ENCODE data around the gene C2CD5.
"Not testable (repeated sequence)": the region's sequence is repeated elsewhere in the genome, so short reads cannot be mapped to it uniquely, and the experiment has no call there.

The C2CD5 gene

DNA sequence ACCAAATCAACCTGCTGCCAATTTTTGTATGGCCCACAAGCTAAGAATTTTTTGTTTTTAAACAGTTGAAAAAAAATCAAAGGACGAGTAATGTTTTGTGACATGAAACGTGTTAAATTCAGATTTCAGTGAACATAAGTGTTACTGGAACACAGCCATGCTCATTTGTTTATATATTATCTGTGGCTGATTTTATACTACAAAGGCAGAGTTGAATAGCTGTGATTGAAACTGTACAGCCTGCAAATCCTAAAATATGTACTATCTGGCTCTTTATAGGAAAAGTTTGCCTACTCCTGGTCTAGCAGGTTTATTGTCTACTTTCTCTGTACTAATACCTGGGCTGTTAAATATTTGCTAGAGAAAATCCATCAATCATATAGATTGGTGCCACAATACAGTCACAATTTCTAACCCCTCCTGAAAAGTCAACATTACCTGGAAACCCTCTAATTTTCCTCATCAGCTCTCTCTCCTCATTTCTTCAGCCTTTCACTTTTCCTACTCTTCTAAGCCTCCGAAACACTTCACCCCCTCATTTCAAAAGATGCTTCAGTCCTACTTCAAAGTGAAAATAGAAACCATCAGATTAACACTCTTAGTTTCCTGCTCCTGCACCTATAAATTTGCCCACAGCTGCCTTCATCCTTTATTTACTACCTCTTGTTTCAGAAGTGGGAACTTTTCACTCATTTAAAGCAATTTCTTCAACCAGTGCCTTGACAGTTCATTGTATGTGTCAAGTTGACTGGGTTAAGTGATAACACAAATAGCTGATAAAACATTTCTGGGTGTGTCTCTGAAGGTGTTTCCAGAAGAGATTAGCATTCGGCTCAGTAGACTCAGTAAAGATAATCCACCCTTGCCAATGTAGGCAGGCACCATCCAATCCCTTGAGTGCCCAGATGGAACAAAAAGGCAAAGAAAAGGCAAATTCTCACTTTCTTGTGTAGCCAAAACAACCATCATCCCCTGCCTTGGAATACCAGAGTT is 18.0 kb upstream of the C2CD5 start:
- Histone ChIP-seq H3K27ac (ENCODE audit: low read depth in 2 of 2, low read length in 2 of 2) (peak overlapping the region; percentile 49 to 54), H3K4me3 (ENCODE audit: low read length in 2 of 2) (no peak overlapping the region), H3K9ac (ENCODE audit: low read depth in 1 of 2, low read length in 2 of 2) (no peak overlapping the region), H3K27me3 (ENCODE audit: control insufficient read depth in 2 of 2, insufficient read depth in 2 of 2, low read length in 2 of 2) (no peaks in the 10 kb centered on the region), H3K4me1 (ENCODE audit: control insufficient read depth in 2 of 2, insufficient read depth in 2 of 2, low read length in 2 of 2) (peaks cover 8 to 16% of the 10 kb centered on the region in 2 donors), H3K9me3 (ENCODE audit: control insufficient read depth in 2 of 2, low read length in 2 of 2) (no peaks in the 10 kb centered on the region), H3K36me3 (ENCODE audit: control insufficient read depth in 2 of 2, insufficient read depth in 2 of 2, low read length in 2 of 2) (no peaks in the 10 kb centered on the region)

DNA sequence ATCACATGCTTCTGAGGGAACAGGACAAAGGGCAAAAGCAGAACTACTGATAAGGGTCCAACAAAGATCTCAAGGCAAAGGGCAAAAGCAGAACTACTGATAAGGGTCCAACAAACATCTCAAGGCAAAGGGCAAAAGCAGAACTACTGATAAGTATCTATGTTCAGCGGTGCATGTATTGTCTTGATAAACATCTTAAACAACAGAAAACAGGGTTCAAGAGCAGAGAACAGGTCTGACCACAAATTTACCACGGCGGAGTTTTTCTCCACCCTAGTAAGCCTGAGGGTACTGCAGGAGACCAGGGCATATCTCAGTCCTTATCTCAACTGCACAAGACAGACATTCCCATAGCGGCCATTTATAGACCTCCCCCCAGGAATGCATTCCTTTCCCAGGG is 10.4 kb upstream of the C2CD5 start:
- not testable (repeated sequence) for H3K9me3 ChIP-seq (ENCODE audit: control insufficient read depth in 2 of 2, low read length in 2 of 2); H3K9ac ChIP-seq (ENCODE audit: low read depth in 1 of 2, low read length in 2 of 2); H3K36me3 ChIP-seq (ENCODE audit: control insufficient read depth in 2 of 2, insufficient read depth in 2 of 2, low read length in 2 of 2); H3K27ac ChIP-seq (ENCODE audit: low read depth in 2 of 2, low read length in 2 of 2); H3K4me3 ChIP-seq (ENCODE audit: low read length in 2 of 2); H3K27me3 ChIP-seq (ENCODE audit: control insufficient read depth in 2 of 2, insufficient read depth in 2 of 2, low read length in 2 of 2); H3K4me1 ChIP-seq (ENCODE audit: control insufficient read depth in 2 of 2, insufficient read depth in 2 of 2, low read length in 2 of 2)

DNA sequence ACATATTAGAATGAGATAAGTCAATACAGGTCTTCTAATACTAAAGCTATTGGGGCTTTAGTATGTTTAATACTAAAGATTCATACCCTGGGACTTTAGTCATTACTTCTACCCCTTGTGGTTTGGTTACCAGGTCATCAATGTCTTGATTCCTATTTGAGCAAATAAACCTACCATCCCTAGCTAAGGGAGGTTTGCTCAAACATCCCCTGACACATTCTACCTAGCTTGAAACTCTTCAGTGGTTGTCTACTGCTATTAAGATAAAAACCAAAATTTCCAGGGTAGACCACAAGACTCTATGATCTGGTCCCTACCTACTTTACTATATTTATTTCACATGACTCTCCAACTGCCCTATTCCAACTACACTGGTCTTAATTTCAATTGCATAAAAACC is 7.3 kb upstream of the C2CD5 start:
- Histone ChIP-seq H3K9ac (ENCODE audit: low read depth in 1 of 2, low read length in 2 of 2) (no peak overlapping the region), H3K9me3 (ENCODE audit: control insufficient read depth in 2 of 2, low read length in 2 of 2) (peaks cover 2 to 5% of the 10 kb centered on the region in 2 donors), H3K4me3 (ENCODE audit: low read length in 2 of 2) (no peak overlapping the region), H3K27ac (ENCODE audit: low read depth in 2 of 2, low read length in 2 of 2) (no peak overlapping the region), H3K4me1 (ENCODE audit: control insufficient read depth in 2 of 2, insufficient read depth in 2 of 2, low read length in 2 of 2) (no peaks in the 10 kb centered on the region), H3K27me3 (ENCODE audit: control insufficient read depth in 2 of 2, insufficient read depth in 2 of 2, low read length in 2 of 2) (no peaks in the 10 kb centered on the region), H3K36me3 (ENCODE audit: control insufficient read depth in 2 of 2, insufficient read depth in 2 of 2, low read length in 2 of 2) (no peaks in the 10 kb centered on the region)

DNA sequence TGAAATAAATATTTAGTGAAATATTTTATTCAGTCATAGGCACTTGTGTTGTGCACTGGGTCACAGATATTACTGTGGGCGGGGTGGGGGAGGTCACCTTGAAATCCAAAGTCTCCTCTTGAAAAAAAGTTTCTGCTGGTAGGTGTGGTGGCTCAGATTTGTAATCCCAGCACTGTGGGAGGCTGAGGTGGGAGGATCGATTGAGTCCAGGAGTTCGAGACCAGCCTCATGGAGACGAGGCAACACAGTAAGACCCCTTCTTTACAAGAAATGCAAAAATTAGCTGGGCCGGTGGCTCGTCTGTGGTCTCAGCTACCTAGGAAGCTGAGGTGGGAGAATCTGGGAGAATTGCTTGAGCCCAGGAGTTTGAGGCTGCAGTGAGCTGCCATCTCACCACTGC is 913 bp upstream of the C2CD5 start:
- no peaks in the 10 kb centered on the region for H3K36me3 ChIP-seq (ENCODE audit: control insufficient read depth in 2 of 2, insufficient read depth in 2 of 2, low read length in 2 of 2)
- no peak overlapping the region for H3K4me3 ChIP-seq (ENCODE audit: low read length in 2 of 2)
- peaks cover 4 to 7% of the 10 kb centered on the region in 2 donors for H3K4me1 ChIP-seq (ENCODE audit: control insufficient read depth in 2 of 2, insufficient read depth in 2 of 2, low read length in 2 of 2)
- peaks cover 0 to 2% of the 10 kb centered on the region in 2 donors for H3K9me3 ChIP-seq (ENCODE audit: control insufficient read depth in 2 of 2, low read length in 2 of 2)
- no peak overlapping the region for H3K27ac ChIP-seq (ENCODE audit: low read depth in 2 of 2, low read length in 2 of 2)
- H3K27me3 ChIP-seq (ENCODE audit: control insufficient read depth in 2 of 2, insufficient read depth in 2 of 2, low read length in 2 of 2), result no peaks in the 10 kb centered on the region
- no peak overlapping the region for H3K9ac ChIP-seq (ENCODE audit: low read depth in 1 of 2, low read length in 2 of 2)

DNA sequence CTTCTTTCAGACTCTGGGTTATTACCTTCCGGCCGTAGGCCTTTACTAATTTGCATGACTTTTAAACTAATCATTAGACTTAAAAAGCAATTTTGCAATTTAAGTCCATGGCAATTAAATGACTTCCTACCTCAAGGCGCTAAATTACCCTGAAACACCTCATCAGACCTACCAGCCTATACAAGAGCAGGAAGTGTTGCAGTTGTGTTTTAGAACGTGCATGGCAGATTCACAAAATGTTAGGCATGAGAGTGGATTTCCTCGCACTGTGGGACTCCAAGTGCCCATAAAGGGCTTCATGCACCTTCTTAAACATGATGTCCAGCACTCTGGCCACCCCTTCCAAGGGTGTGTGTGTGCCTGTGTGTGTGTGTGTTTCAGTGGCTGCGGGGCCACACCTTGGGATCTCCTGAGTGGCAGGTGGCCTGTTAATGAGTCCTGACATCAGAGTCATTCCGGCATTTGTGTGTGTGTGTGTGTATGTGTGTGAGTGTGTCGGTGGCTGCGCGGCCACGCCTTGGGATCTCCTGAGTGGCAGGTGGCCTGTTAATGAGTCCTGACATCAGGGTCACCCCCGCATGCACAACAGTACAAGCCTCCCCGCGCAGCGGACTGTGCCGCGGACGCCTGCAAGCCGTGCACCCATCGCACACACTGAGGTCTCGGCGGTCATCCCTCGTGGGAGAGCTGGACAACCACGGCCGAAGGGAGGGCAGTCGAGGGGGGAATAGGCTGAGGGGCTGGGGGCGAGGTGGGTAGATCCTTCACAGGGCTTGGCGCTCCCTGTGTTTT is 900 bp downstream of the C2CD5 start:
- peaks cover 4 to 7% of the 10 kb centered on the region in 2 donors for H3K4me1 ChIP-seq (ENCODE audit: control insufficient read depth in 2 of 2, insufficient read depth in 2 of 2, low read length in 2 of 2)

DNA sequence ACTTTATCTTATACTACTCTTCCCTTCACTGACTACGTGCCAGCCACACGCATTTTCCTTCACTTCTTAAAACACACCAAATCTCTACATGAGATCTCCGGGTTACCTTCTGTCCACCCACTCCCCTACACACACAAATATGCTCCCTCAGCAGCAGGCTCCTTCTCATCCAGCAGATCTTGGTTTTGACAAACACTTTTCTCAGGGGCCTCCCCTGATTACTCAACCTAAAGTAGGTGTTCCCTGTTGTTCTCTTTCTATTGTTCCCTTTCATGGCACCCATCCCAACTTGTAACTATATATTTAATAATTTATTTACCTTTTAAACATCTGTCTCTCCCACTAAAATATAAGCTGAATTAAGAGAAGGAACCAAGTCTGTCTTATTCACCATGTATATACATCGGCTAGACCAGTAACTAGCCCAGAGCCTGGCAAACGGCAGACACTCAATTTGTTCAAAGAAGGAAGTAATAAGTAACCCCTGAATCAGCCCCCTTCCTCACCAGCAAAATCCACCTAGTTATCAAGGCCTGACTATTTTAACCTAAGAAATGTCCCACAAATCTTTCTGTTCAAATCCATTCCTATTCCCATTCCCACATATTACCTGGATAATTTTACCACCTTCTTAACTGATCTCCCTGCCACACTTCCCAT is 2.7 kb downstream of the C2CD5 start:
- H3K36me3 ChIP-seq (ENCODE audit: control insufficient read depth in 2 of 2, insufficient read depth in 2 of 2, low read length in 2 of 2), result no peaks in the 10 kb centered on the region
- peaks cover 4 to 7% of the 10 kb centered on the region in 2 donors for H3K4me1 ChIP-seq (ENCODE audit: control insufficient read depth in 2 of 2, insufficient read depth in 2 of 2, low read length in 2 of 2)
- H3K9ac ChIP-seq (ENCODE audit: low read depth in 1 of 2, low read length in 2 of 2), result no peak overlapping the region
- H3K4me3 ChIP-seq (ENCODE audit: low read length in 2 of 2), result no peak overlapping the region
- H3K27me3 ChIP-seq (ENCODE audit: control insufficient read depth in 2 of 2, insufficient read depth in 2 of 2, low read length in 2 of 2), result no peaks in the 10 kb centered on the region
- H3K27ac ChIP-seq (ENCODE audit: low read depth in 2 of 2, low read length in 2 of 2), result no peak overlapping the region
- no peaks in the 10 kb centered on the region for H3K9me3 ChIP-seq (ENCODE audit: control insufficient read depth in 2 of 2, low read length in 2 of 2)

More for the DNA sequence above, 900 bp downstream of the C2CD5 start:
- peak overlapping the region; percentile 85 to 97 for H3K4me3 ChIP-seq (ENCODE audit: low read length in 2 of 2)
- no peaks in the 10 kb centered on the region for H3K36me3 ChIP-seq (ENCODE audit: control insufficient read depth in 2 of 2, insufficient read depth in 2 of 2, low read length in 2 of 2)
- peak overlapping the region; percentile 94 to 97 for H3K27ac ChIP-seq (ENCODE audit: low read depth in 2 of 2, low read length in 2 of 2)
- no peaks in the 10 kb centered on the region for H3K9me3 ChIP-seq (ENCODE audit: control insufficient read depth in 2 of 2, low read length in 2 of 2)
- no peaks in the 10 kb centered on the region for H3K27me3 ChIP-seq (ENCODE audit: control insufficient read depth in 2 of 2, insufficient read depth in 2 of 2, low read length in 2 of 2)
- peak overlapping the region; percentile 87 to 92 for H3K9ac ChIP-seq (ENCODE audit: low read depth in 1 of 2, low read length in 2 of 2)

DNA sequence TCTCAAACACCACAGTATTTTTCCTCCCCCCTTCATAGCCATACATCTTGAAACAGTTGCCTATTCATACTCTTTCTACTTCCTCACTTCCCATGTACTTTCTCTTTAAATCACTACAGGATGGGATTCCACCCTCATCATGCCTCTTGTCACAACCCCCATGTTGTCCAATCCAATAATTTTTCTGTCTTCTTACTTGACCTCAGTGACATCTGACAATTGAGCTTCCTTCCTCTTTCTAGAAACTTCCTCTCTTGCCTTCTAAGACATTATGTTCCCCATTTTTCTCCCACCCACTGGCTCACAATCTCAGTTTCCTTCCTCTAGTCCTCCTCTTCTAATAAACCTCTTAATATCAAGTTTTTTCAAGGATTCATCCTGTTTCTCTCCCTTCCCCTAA is 5.3 kb downstream of the C2CD5 start:
- no peak overlapping the region for H3K9ac ChIP-seq (ENCODE audit: low read depth in 1 of 2, low read length in 2 of 2)
- peaks cover 0 to 2% of the 10 kb centered on the region in 2 donors for H3K36me3 ChIP-seq (ENCODE audit: control insufficient read depth in 2 of 2, insufficient read depth in 2 of 2, low read length in 2 of 2)
- H3K9me3 ChIP-seq (ENCODE audit: control insufficient read depth in 2 of 2, low read length in 2 of 2), result no peaks in the 10 kb centered on the region
- peak overlapping the region in 1 of 2 donors; percentile 18 for H3K27ac ChIP-seq (ENCODE audit: low read depth in 2 of 2, low read length in 2 of 2)
- H3K4me1 ChIP-seq (ENCODE audit: control insufficient read depth in 2 of 2, insufficient read depth in 2 of 2, low read length in 2 of 2), result peaks cover 4 to 7% of the 10 kb centered on the region in 2 donors
- H3K27me3 ChIP-seq (ENCODE audit: control insufficient read depth in 2 of 2, insufficient read depth in 2 of 2, low read length in 2 of 2), result no peaks in the 10 kb centered on the region
- H3K4me3 ChIP-seq (ENCODE audit: low read length in 2 of 2), result no peak overlapping the region

DNA sequence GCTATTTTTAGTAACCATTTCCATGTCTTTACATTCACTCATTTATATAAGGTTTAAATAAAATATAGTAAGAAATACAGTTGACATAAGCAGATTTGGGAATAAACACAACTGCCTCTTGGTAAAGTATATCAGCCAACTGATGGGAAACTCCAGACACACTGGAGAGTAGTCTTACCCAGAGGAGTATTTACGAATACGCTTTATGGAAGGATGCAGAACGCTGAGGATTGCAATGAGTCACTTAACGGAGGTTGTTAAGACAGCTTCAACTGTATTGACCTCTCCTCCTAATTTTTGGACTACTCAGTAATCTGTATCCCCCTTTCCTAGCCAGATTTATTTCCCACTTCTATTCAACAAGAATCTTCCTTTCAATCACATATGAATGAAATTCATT is 6.0 kb downstream of the C2CD5 start:
- no peaks in the 10 kb centered on the region for H3K9me3 ChIP-seq (ENCODE audit: control insufficient read depth in 2 of 2, low read length in 2 of 2)
- no peak overlapping the region for H3K27ac ChIP-seq (ENCODE audit: low read depth in 2 of 2, low read length in 2 of 2)
- H3K4me3 ChIP-seq (ENCODE audit: low read length in 2 of 2), result no peak overlapping the region
- H3K27me3 ChIP-seq (ENCODE audit: control insufficient read depth in 2 of 2, insufficient read depth in 2 of 2, low read length in 2 of 2), result no peaks in the 10 kb centered on the region
- H3K9ac ChIP-seq (ENCODE audit: low read depth in 1 of 2, low read length in 2 of 2), result no peak overlapping the region
- H3K4me1 ChIP-seq (ENCODE audit: control insufficient read depth in 2 of 2, insufficient read depth in 2 of 2, low read length in 2 of 2), result peaks cover 4 to 6% of the 10 kb centered on the region in 2 donors
- peaks cover 3 to 5% of the 10 kb centered on the region in 2 donors for H3K36me3 ChIP-seq (ENCODE audit: control insufficient read depth in 2 of 2, insufficient read depth in 2 of 2, low read length in 2 of 2)

DNA sequence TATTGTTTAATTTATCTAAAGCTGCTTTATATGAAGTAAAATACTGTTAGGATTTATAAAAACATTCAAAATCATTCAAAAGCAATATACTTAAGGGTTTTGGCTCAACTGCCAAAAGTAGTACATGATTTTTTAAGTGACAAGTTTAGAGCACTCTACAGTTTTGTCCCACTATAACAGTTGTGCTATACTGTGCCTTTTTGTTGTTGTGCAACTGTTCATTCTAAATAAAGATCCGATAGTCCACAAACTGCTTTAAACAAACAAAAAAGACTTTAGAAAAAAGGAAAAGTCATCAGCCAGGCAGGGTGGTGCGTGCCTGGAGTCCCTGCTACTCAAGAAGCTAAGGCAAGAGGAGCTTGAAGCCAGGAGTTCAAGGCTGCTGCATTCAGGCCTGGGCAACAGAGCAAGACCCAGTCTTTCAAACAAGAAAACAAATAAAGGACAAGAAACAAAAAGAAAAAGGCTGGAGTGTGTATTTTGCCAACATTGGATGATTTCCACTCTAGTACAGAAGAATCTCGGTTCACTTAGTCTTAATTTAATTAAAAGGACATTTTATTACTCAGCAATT is 7.3 kb downstream of the C2CD5 start:
- peaks cover 15% of the 10 kb centered on the region in 2 donors for H3K36me3 ChIP-seq (ENCODE audit: control insufficient read depth in 2 of 2, insufficient read depth in 2 of 2, low read length in 2 of 2)
- H3K27me3 ChIP-seq (ENCODE audit: control insufficient read depth in 2 of 2, insufficient read depth in 2 of 2, low read length in 2 of 2), result no peaks in the 10 kb centered on the region
- H3K27ac ChIP-seq (ENCODE audit: low read depth in 2 of 2, low read length in 2 of 2), result no peak overlapping the region
- no peak overlapping the region for H3K9ac ChIP-seq (ENCODE audit: low read depth in 1 of 2, low read length in 2 of 2)
- no peak overlapping the region for H3K4me3 ChIP-seq (ENCODE audit: low read length in 2 of 2)
- no peaks in the 10 kb centered on the region for H3K9me3 ChIP-seq (ENCODE audit: control insufficient read depth in 2 of 2, low read length in 2 of 2)
- H3K4me1 ChIP-seq (ENCODE audit: control insufficient read depth in 2 of 2, insufficient read depth in 2 of 2, low read length in 2 of 2), result no peaks in the 10 kb centered on the region
